GM12892 (cell line): Measurements from ENCODE around the gene ARMC9.
"Not testable (repeated sequence)": the region's sequence is repeated elsewhere in the genome, so short reads cannot be mapped to it uniquely, and the experiment has no call there.

Experiments
- DNase-seq: peaks from one replicate; pipeline ENCODE4 v3.0.0; 2011; ENCODE audit not compliant: insufficient read length
- FAIRE-seq: peaks from 2 replicates; lab custom pipeline; 2011; peaks lifted over from hg19 to GRCh38; lab: Jason Lieb, UNC
- POLR2A ChIP-seq: IDR thresholded peaks from 2 replicates; pipeline ENCODE4 v1.6.1; 2011; ENCODE audit warnings: low read depth, low read length, control low read depth
- POLR2AphosphoS5 ChIP-seq: IDR thresholded peaks from 2 replicates; pipeline ENCODE4 v1.6.1; 2011; ENCODE audit warnings: low read depth, low read length, control low read depth
- TAF1 ChIP-seq: IDR thresholded peaks from 2 replicates; pipeline ENCODE4 v1.6.1; 2011; ENCODE audit warnings: low read depth, mild to moderate bottlenecking, control low read depth, low read length, borderline replicate concordance

Gene ARMC9

GRCh38 chr2:231250698-231251097 lies 52.3 kb downstream of the ARMC9 start:
- TF ChIP-seq POLR2AphosphoS5 = no peak
- TF ChIP-seq TAF1 = no peak
- TF ChIP-seq POLR2A = no peak
- no peak for DNase-seq
- no peak for FAIRE-seq

- not testable (repeated sequence) for FAIRE-seq, DNase-seq
These were observed 54.9 kb downstream of the ARMC9 start for GRCh38 chr2:231253292-231253691.

- FAIRE-seq (no peak), DNase-seq (no peak)
- TF ChIP-seq TAF1 (no peak), POLR2A (no peak), POLR2AphosphoS5 (no peak)
These were observed 58.1 kb downstream of the ARMC9 start for GRCh38 chr2:231256494-231256893.

- no peak for FAIRE-seq
- TF ChIP-seq POLR2A (no peak), TAF1 (no peak), POLR2AphosphoS5 (no peak)
- no peak for DNase-seq
These were observed 59.3 kb downstream of the ARMC9 start for GRCh38 chr2:231257763-231258162.

DNA sequence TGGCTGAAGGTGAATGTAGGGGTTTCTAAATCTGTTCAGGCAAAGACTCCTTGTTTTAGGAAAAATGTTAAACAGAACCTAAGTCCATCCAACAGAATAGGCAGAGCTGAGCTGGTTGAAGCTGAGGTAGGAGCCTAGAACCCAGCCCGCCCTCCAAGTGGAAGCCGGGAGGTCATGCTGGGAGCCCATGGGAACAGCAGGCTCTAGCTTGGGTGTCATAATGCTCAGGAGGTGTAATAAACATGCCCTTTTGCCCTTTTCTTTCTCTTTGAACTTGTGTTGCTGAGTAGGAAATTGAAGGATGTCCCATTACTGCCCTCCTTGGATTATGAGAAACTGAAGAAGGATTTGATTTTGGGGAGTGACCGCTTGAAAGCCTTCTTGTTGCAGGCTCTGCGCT lies 60.3 kb downstream of the ARMC9 start:
- no peak for DNase-seq
- no peak for TF ChIP-seq TAF1
- TF ChIP-seq POLR2AphosphoS5 = no peak
- no peak for TF ChIP-seq POLR2A
- no peak for FAIRE-seq

- FAIRE-seq = no peak
- no peak for DNase-seq
- no peak for TF ChIP-seq TAF1
- TF ChIP-seq POLR2AphosphoS5 = no peak
- TF ChIP-seq POLR2A = no peak
These were observed 60.7 kb downstream of the ARMC9 start for GRCh38 chr2:231259104-231259503.

- FAIRE-seq = no peak
- no peak for DNase-seq
- no peak for TF ChIP-seq TAF1
- TF ChIP-seq POLR2A = no peak
- TF ChIP-seq POLR2AphosphoS5 = no peak
These were observed 62.2 kb downstream of the ARMC9 start for GRCh38 chr2:231260442-231261208.

- FAIRE-seq = no peak
- TF ChIP-seq POLR2A (no peak), TAF1 (no peak), POLR2AphosphoS5 (no peak)
- DNase-seq = no peak
These were observed 64.8 kb downstream of the ARMC9 start for GRCh38 chr2:231263118-231263831.

DNA sequence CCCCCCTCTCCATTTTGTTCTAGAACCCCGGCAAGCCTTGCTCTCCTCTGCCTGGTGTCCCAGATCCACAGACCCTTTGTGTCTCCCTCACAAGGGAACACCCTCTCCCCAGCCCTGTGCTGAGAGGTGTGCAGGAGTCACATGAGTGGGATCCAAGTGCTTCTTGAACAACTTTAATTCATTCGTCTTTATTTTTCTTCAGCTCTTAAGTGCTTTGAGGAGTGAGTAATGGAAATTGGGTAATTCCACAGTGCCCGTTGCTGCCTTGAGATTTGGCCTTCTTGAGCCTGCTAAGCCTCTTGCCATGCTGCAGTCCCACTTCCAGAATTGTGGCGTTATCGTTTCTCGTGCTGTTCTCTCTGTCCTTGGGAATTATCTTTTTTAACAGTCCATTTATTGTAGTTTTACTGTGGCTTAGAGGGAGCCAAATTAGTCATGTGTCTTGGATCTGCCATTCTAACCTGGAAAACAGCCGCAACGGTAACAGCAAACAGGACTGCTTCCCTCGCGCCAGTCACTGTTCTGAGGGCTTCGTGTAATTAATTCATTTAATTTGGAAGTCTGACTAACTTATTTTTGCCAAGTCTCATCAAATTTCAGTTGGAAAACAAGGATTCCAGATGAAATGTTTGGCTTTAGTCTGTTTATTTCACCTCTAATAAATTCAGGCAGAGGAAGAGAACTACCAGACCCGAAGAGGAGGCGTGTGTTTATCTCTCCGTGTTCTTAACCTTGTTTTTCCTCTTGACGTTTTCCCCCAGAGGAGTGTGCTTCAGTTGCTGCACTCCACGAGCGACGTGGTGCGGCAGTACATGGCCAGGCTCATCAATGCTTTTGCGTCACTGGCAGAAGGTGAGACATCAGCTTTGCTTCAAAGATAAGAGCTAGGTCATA lies 72.0 kb downstream of the ARMC9 start:
- FAIRE-seq (no peak), DNase-seq (no peak)
- TF ChIP-seq POLR2A (no peak), TAF1 (no peak), POLR2AphosphoS5 (no peak)

DNA sequence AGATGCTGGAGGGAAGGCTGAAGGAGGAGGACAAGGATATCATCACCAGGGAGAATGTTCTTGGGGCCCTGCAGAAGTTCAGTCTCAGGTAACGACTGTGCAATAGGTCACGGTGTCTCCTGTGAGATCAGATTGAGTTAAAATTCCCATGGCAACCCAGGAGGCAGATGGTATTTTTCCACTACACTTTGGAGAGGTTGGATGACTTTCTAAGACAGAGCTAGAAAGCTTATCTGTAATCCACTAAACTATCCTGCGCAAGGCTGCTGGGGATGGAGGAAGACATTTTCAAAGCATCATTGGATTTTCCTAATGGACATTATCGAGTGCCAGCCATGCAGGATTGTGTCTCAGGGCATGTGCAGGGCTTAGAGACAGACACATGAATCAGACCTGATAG lies 74.6 kb downstream of the ARMC9 start:
- FAIRE-seq (no peak), DNase-seq (no peak)
- no peak for TF ChIP-seq TAF1
- no peak for TF ChIP-seq POLR2A
- no peak for TF ChIP-seq POLR2AphosphoS5

GRCh38 chr2:231276987-231277386 lies 78.6 kb downstream of the ARMC9 start:
- DNase-seq = no peak
- no peak for FAIRE-seq
- TF ChIP-seq TAF1 (no peak), POLR2AphosphoS5 (no peak), POLR2A (no peak)

DNA sequence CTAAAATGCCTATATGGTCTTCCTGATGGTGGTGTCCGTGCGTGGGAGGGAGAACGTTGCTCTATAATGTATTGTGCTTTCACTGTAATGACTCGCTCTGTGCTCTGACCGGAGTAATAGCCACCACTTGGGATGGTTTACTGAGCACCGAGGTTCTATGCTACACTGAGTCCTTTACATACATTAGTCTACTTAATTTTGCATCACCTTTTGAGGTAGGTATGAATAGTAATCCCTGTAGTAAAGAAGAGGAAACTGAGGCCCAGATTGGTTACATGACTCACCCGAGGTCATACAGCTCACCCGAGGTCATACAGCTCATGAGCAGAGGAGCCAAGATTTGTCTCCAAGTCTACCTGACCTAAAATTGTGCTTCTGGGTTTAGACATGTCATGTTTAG lies 79.5 kb downstream of the ARMC9 start:
- TF ChIP-seq TAF1 (no peak), POLR2A (no peak), POLR2AphosphoS5 (no peak)
- FAIRE-seq = no peak
- no peak for DNase-seq
